HK-2 (cell line): ENCODE results near the gene RBM15B.

Experiments used
- DNase-seq: peaks from one replicate; pipeline ENCODE4 v3.0.0-alpha.2; 2018; ENCODE audit not compliant: unreplicated experiment

RBM15B gene

GRCh38 chr3:51445544-51446280 lies 54.6 kb downstream of the RBM15B start:
- no peak for DNase-seq
